GM23338 (cell line): Measurements from ENCODE around the gene ATG4B. TPM values are rescaled to one million over a fixed set of nuclear protein-coding genes. Genes with fewer than 3 reads are reported as not detected.
A peak's percentile ranks its signal among the peaks of the same experiment; 100 is the strongest.

Experiments used
- ATAC-seq: fragments of 200-7000 bp; cut with Tn5 transposase; 3 replicates; pipeline ENCODE4 v1.9.1; 2020
- DNase-seq: peaks from one replicate; pipeline ENCODE4 v3.0.0-alpha.2; 2015; ENCODE audit warnings: low spot score
- H2AFZ ChIP-seq: fragments of 200-600 bp; sonication (generic); 2 replicates; pipeline ENCODE4 v1.8.0; 2016; ENCODE audit warnings: antibody characterized with exemption, mild to moderate bottlenecking, moderate library complexity
- H3F3A ChIP-seq: fragments of 200-600 bp; sonication (generic); replicated peaks from 2 replicates; pipeline ENCODE4 v1.8.0; 2017; ENCODE audit warnings: antibody characterized with exemption, mixed run types, low read depth
- H3K27ac ChIP-seq: fragments of 200-600 bp; sonication (generic); 2 replicates; pipeline ENCODE4 v1.6.1; 2016; ENCODE audit warnings: low read depth
- H3K27me3 ChIP-seq: fragments of 200-600 bp; sonication (generic); 2 replicates; pipeline ENCODE4 v1.8.0; 2016; ENCODE audit warnings: mild to moderate bottlenecking, mixed run types, moderate library complexity; ENCODE audit not compliant: insufficient read depth
- H3K36me3 ChIP-seq: fragments of 200-600 bp; sonication (generic); 2 replicates; pipeline ENCODE4 v1.8.0; 2016; ENCODE audit warnings: mild to moderate bottlenecking; ENCODE audit not compliant: insufficient read depth
- H3K4me1 ChIP-seq: fragments of 200-600 bp; sonication (generic); 2 replicates; pipeline ENCODE4 v1.8.0; 2016; ENCODE audit warnings: mild to moderate bottlenecking, moderate library complexity; ENCODE audit not compliant: insufficient read depth
- H3K4me2 ChIP-seq: fragments of 200-600 bp; sonication (generic); 2 replicates; pipeline ENCODE4 v1.7.1; 2017; ENCODE audit warnings: mixed run types
- H3K4me3 ChIP-seq: fragments of 200-600 bp; sonication (generic); 2 replicates; pipeline ENCODE4 v1.6.1; 2016; ENCODE audit warnings: mixed run types
- H3K79me2 ChIP-seq: fragments of 200-600 bp; sonication (generic); replicated peaks from 2 replicates; pipeline ENCODE4 v1.8.0; 2017; ENCODE audit warnings: mild to moderate bottlenecking; ENCODE audit not compliant: insufficient read depth
- H3K9me2 ChIP-seq: fragments of 200-600 bp; sonication (generic); 2 replicates; pipeline ENCODE4 v1.8.0; 2017; ENCODE audit not compliant: insufficient read depth
- H4K20me1 ChIP-seq: fragments of 200-600 bp; sonication (generic); replicated peaks from 2 replicates; pipeline ENCODE4 v1.8.0; 2017; ENCODE audit warnings: mild to moderate bottlenecking; ENCODE audit not compliant: insufficient read depth
- H3K27ac Mint-ChIP-seq: 2 replicates; pipeline ENCODE4 v1.8.0; 2020; ENCODE audit warnings: inconsistent platforms, mild to moderate bottlenecking, moderate library complexity, mixed read lengths
- H3K27me3 Mint-ChIP-seq: 3 replicates; pipeline ENCODE4 v1.8.0; 2022; ENCODE audit warnings: low read depth, mild to moderate bottlenecking, moderate library complexity, mixed read lengths, inconsistent platforms; ENCODE audit not compliant: insufficient read depth, poor library complexity
- H3K36me3 Mint-ChIP-seq: 3 replicates; pipeline ENCODE4 v1.8.0; 2021; ENCODE audit warnings: low read depth, mild to moderate bottlenecking, inconsistent platforms, moderate library complexity, mixed read lengths
- H3K4me1 Mint-ChIP-seq: 3 replicates; pipeline ENCODE4 v1.8.0; 2020; ENCODE audit warnings: mild to moderate bottlenecking, inconsistent platforms, mixed read lengths
- H3K4me3 Mint-ChIP-seq: 3 replicates; pipeline ENCODE4 v1.8.0; 2021; ENCODE audit warnings: moderate library complexity, mild to moderate bottlenecking, inconsistent platforms, mixed read lengths
- H3K9me3 Mint-ChIP-seq: 3 replicates; pipeline ENCODE4 v1.8.0; 2020; ENCODE audit warnings: moderate library complexity, mild to moderate bottlenecking, inconsistent platforms, mixed read lengths
- CREB1 ChIP-seq: fragments of 250-450 bp; sonication (Bioruptor Pico); IDR thresholded peaks from 2 replicates; pipeline ENCODE4 v1.5.0; 2020; ENCODE audit warnings: low read depth, mild to moderate bottlenecking, moderate library complexity
- EZH2 ChIP-seq: fragments of 200-600 bp; sonication (generic); IDR thresholded peaks from one replicate; pipeline ENCODE4 v1.8.0; 2017; ENCODE audit warnings: antibody characterized with exemption, mild to moderate bottlenecking, low read depth; ENCODE audit not compliant: unreplicated experiment
- polyA plus RNA-seq: library from polyadenylated mRNA; unstranded; fragments of >200 nt; fragmentation: Nextera tagmentation; extraction: Ambion mirVana; gene quantifications from 2 replicates; pipeline ENCODE4 v1.2.1, GENCODE V29; 2016
- total RNA-seq: library from RNA; depleted of rRNA; stranded (reverse); fragments of >200 nt; shearing (Covaris generic); gene quantifications from 2 replicates; pipeline ENCODE4 v1.2.3, GENCODE V29; 2014
- TF ChIP-seq, protein P1 (sequence below): fragments of 250-450 bp; sonication (Bioruptor Pico); IDR thresholded peaks from 2 replicates; pipeline ENCODE4 v1.5.0; 2020; ENCODE audit warnings: mild to moderate bottlenecking, moderate library complexity
- TF ChIP-seq, protein P2 (sequence below), 2 experiments: fragments of 200-600 bp in 1 of 2; sonication (generic) in 1 of 2; conservative IDR thresholded peaks; 2 replicates each; pipeline versions ENCODE4 v1.5.1 to v1.6.1; 2016 to 2017; ENCODE audit warnings: antibody characterized with exemption in 2 of 2, low read depth in 2 of 2, mild to moderate bottlenecking in 2 of 2, moderate library complexity in 1 of 2

Gene ATG4B
- total and polyA plus RNA-seq, 2 experiments from 2014 or later = 102 to 104 TPM

DNA sequence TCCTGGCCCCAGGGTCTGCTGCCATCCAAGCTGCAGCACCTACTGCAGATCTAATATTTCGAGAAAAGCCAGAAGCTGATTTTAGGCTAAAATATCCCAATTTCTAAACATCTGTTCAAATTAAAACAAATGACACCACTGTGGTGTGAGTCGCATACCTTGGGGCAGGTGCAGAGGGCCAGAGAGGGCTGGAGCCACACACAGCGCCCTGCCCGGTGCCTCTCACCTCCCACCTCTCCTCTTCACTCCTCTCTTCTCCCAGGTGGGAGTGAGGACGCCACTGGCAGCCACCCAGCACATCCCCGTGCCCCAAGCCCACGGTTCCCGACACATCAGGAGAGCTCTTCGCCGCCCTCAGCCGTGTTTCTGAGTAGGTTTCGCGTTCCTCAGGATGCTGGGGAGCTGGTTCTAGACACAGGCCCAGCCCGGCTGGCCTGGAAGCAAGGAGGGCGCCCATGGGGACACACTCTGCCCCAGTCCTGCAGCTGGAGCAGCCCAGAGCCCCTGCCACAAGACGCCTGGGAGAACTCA is 21.9 kb upstream of the ATG4B start (continued):
- TF ChIP-seq, protein P1, sequence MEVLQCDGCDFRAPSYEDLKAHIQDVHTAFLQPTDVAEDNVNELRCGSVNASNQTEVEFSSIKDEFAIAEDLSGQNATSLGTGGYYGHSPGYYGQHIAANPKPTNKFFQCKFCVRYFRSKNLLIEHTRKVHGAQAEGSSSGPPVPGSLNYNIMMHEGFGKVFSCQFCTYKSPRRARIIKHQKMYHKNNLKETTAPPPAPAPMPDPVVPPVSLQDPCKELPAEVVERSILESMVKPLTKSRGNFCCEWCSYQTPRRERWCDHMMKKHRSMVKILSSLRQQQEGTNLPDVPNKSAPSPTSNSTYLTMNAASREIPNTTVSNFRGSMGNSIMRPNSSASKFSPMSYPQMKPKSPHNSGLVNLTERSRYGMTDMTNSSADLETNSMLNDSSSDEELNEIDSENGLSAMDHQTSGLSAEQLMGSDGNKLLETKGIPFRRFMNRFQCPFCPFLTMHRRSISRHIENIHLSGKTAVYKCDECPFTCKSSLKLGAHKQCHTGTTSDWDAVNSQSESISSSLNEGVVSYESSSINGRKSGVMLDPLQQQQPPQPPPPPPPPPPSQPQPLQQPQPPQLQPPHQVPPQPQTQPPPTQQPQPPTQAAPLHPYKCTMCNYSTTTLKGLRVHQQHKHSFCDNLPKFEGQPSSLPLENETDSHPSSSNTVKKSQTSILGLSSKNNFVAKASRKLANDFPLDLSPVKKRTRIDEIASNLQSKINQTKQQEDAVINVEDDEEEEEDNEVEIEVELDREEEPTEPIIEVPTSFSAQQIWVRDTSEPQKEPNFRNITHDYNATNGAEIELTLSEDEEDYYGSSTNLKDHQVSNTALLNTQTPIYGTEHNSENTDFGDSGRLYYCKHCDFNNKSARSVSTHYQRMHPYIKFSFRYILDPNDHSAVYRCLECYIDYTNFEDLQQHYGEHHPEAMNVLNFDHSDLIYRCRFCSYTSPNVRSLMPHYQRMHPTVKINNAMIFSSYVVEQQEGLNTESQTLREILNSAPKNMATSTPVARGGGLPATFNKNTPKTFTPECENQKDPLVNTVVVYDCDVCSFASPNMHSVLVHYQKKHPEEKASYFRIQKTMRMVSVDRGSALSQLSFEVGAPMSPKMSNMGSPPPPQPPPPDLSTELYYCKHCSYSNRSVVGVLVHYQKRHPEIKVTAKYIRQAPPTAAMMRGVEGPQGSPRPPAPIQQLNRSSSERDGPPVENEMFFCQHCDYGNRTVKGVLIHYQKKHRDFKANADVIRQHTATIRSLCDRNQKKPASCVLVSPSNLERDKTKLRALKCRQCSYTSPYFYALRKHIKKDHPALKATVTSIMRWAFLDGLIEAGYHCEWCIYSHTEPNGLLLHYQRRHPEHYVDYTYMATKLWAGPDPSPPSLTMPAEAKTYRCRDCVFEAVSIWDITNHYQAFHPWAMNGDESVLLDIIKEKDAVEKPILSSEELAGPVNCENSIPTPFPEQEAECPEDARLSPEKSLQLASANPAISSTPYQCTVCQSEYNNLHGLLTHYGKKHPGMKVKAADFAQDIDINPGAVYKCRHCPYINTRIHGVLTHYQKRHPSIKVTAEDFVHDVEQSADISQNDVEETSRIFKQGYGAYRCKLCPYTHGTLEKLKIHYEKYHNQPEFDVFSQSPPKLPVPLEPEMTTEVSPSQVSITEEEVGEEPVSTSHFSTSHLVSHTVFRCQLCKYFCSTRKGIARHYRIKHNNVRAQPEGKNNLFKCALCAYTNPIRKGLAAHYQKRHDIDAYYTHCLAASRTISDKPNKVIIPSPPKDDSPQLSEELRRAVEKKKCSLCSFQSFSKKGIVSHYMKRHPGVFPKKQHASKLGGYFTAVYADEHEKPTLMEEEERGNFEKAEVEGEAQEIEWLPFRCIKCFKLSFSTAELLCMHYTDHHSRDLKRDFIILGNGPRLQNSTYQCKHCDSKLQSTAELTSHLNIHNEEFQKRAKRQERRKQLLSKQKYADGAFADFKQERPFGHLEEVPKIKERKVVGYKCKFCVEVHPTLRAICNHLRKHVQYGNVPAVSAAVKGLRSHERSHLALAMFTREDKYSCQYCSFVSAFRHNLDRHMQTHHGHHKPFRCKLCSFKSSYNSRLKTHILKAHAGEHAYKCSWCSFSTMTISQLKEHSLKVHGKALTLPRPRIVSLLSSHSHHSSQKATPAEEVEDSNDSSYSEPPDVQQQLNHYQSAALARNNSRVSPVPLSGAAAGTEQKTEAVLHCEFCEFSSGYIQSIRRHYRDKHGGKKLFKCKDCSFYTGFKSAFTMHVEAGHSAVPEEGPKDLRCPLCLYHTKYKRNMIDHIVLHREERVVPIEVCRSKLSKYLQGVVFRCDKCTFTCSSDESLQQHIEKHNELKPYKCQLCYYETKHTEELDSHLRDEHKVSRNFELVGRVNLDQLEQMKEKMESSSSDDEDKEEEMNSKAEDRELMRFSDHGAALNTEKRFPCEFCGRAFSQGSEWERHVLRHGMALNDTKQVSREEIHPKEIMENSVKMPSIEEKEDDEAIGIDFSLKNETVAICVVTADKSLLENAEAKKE (CRISPR knock-in tag) = no peak
- TF ChIP-seq, protein P2, sequence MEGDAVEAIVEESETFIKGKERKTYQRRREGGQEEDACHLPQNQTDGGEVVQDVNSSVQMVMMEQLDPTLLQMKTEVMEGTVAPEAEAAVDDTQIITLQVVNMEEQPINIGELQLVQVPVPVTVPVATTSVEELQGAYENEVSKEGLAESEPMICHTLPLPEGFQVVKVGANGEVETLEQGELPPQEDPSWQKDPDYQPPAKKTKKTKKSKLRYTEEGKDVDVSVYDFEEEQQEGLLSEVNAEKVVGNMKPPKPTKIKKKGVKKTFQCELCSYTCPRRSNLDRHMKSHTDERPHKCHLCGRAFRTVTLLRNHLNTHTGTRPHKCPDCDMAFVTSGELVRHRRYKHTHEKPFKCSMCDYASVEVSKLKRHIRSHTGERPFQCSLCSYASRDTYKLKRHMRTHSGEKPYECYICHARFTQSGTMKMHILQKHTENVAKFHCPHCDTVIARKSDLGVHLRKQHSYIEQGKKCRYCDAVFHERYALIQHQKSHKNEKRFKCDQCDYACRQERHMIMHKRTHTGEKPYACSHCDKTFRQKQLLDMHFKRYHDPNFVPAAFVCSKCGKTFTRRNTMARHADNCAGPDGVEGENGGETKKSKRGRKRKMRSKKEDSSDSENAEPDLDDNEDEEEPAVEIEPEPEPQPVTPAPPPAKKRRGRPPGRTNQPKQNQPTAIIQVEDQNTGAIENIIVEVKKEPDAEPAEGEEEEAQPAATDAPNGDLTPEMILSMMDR (conservative IDR thresholded peaks at IDR 0.05; ENCODE audit: low read depth in 2 of 2) = no peak

DNA sequence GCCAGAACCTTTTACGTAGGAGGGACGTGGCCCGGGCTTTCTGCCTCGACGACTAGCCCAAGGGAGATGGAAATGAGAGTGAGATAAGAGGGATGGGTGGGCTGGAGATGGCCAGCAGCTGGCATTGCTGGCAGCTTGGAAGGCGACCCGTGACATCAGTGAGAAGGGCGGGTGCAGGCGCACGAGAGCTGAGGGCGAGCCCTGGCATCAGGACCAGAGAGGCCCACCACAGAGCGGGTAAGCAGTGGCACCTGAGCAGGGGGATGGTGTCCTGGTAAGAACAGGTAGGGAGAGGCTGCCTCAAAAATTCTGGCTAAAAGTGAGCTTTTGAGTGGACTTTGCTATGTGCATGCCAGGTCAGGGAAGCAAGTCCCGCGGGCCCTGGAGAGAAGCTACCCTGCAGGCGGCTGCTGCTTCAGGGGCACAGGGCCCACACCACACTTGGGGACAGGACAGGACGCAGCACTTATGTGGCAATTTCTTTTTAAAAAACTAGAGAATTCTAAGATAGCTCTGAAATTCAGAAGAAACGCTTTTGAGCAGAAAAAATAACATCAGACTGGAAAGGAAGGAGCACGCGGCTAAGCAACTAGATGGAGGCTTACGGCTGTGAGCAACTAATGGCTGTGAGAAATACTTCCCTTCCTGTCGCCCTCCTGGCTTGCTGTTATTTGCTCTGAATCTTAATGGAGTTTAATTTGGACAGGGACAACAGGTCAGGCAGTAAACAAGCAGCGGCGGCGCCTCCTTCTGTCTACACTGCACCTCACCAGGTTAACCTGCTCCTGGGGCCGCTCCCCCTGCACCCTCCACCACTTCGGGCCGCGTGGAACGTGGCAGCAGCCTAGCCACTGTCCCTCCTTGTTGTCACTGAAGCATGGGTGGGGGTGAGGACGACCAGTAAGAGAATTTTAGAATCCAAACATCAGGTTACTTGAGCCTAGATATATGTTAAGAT is 21.0 kb upstream of the ATG4B start:
- H3K4me3 ChIP-seq = no peak overlapping the region
- Mint-ChIP-seq H3K4me3 (peak overlapping the region; percentile 42; the same call in 1 of the 3 replicates), H3K27ac (peak overlapping the region; percentile 51), H3K4me1 (peaks cover 27% of the 10 kb centered on the region), H3K9me3 (peaks cover 6% of the 10 kb centered on the region; the same call in 2 of the 3 replicates), H3K27me3 (peaks cover 2% of the 10 kb centered on the region), H3K36me3 (peaks cover 13% of the 10 kb centered on the region)
- DNase-seq (peak; percentile 24), ATAC-seq (peak; percentile 57)
- H3K36me3 ChIP-seq = no peaks in the 10 kb centered on the region
- no peak overlapping the region for H3K4me2 ChIP-seq
- H3K27ac ChIP-seq = peak overlapping the region; percentile 69; the same call in 1 of the 2 replicates
- H3K27me3 ChIP-seq = no peaks in the 10 kb centered on the region
- no peaks in the 10 kb centered on the region for H3K9me2 ChIP-seq
- peaks cover 2% of the 10 kb centered on the region; the same call in 1 of the 2 replicates for H4K20me1 ChIP-seq
- no peak for TF ChIP-seq CREB1
- TF ChIP-seq EZH2 = no peak
- TF ChIP-seq, protein P2 (conservative IDR thresholded peaks at IDR 0.05; ENCODE audit: low read depth in 2 of 2) = peak; percentile 7 to 15; a peak in 1 of 4 replicates
- H2AFZ ChIP-seq = no peak overlapping the region
- peaks cover 6% of the 10 kb centered on the region; the same call in 1 of the 2 replicates for H3F3A ChIP-seq
- H3K4me1 ChIP-seq = peaks cover 6% of the 10 kb centered on the region; the same call in 1 of the 2 replicates
- H3K79me2 ChIP-seq = peaks cover 71% of the 10 kb centered on the region
